ENCODE measurements around the gene MAT1A.
"Not testable (repeated sequence)": the region's sequence is repeated elsewhere in the genome, so short reads cannot be mapped to it uniquely, and the experiment has no call there.

DNA sequence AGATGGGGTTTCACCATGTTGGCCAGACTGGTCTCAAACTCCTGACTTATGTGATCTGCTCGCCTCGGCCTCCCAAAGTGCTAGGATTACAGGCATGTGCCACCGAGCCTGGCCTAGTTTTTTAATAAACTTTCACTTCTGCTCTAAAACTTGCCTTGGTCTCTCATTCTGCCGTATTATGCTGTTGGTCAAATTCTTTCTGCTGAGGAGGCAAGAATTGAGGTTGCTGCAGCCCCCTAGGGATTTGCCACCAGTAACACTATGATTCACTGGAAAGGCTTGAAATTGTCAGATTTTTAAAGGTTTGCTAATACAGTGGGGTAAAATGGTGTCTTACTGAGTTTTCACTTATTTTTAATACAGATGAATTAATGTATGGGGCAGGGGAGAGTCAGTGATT is 62.7 kb downstream of the MAT1A start:
- TF ChIP-seq, protein P1, sequence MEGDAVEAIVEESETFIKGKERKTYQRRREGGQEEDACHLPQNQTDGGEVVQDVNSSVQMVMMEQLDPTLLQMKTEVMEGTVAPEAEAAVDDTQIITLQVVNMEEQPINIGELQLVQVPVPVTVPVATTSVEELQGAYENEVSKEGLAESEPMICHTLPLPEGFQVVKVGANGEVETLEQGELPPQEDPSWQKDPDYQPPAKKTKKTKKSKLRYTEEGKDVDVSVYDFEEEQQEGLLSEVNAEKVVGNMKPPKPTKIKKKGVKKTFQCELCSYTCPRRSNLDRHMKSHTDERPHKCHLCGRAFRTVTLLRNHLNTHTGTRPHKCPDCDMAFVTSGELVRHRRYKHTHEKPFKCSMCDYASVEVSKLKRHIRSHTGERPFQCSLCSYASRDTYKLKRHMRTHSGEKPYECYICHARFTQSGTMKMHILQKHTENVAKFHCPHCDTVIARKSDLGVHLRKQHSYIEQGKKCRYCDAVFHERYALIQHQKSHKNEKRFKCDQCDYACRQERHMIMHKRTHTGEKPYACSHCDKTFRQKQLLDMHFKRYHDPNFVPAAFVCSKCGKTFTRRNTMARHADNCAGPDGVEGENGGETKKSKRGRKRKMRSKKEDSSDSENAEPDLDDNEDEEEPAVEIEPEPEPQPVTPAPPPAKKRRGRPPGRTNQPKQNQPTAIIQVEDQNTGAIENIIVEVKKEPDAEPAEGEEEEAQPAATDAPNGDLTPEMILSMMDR (IDR thresholded peaks at IDR 0.05): not testable (repeated sequence)
- not testable (repeated sequence) for TF ChIP-seq POLR2A (IDR thresholded peaks at IDR 0.05)
